Measurements from ENCODE around the gene B4GALT5.

The B4GALT5 gene

GRCh38 chr20:49750611-49751396 is 37.1 kb upstream of the B4GALT5 start:
- H3K36me3 ChIP-seq (ENCODE audit: control insufficient read depth in 1 of 2, insufficient read depth in 2 of 2, low read depth in 1 of 2, low read length in 2 of 2) = no peaks in the 10 kb centered on the region
- 89% methylated on average over 12 of the region's 12 CpGs for WGBS

GRCh38 chr20:49749625-49750024 is 35.9 kb upstream of the B4GALT5 start:
- H3K4me3 ChIP-seq (ENCODE audit: insufficient read depth in 1 of 2, low read depth in 1 of 2, low read length in 2 of 2) = no peak overlapping the region
- no peaks in the 10 kb centered on the region for H3K9me3 ChIP-seq (ENCODE audit: control insufficient read depth, low read length)
- no peak overlapping the region for H3K4me2 ChIP-seq (ENCODE audit: low read length, poor library complexity, severe bottlenecking)
- no peak overlapping the region for H2BK15ac ChIP-seq (ENCODE audit: low read depth, poor library complexity, severe bottlenecking)
- no peak overlapping the region for H2BK5ac ChIP-seq (ENCODE audit: low read depth, low read length, poor library complexity, severe bottlenecking)
- H3K4me1 ChIP-seq (ENCODE audit: control insufficient read depth, insufficient read depth, low read depth, low read length) = peaks cover 2% of the 10 kb centered on the region
- no peaks in the 10 kb centered on the region for H3K79me1 ChIP-seq (replicated peaks; ENCODE audit: low read length, poor library complexity, severe bottlenecking)
- no peak overlapping the region for H4K91ac ChIP-seq (ENCODE audit: low read length)
- no peak overlapping the region for H2BK120ac ChIP-seq (ENCODE audit: low read depth, low read length)
- H4K8ac ChIP-seq (ENCODE audit: low read length) = no peak overlapping the region
- H3K4ac ChIP-seq (ENCODE audit: low read depth in 1 of 2, low read length in 2 of 2) = no peak overlapping the region
- H3K9ac ChIP-seq (ENCODE audit: low read length) = no peak overlapping the region
- no peak overlapping the region for H3K27ac ChIP-seq (ENCODE audit: low read length, poor library complexity, severe bottlenecking)
- H3K23ac ChIP-seq (ENCODE audit: low read length in 2 of 2) = no peak overlapping the region
- H3K18ac ChIP-seq (ENCODE audit: low read depth in 1 of 2, low read length in 2 of 2) = no peak overlapping the region
- no peak overlapping the region for H2AFZ ChIP-seq (ENCODE audit: low read depth, low read length)
- no peak for DNase-seq
- no peaks in the 10 kb centered on the region for H3K36me3 ChIP-seq (ENCODE audit: control insufficient read depth in 1 of 2, insufficient read depth in 2 of 2, low read depth in 1 of 2, low read length in 2 of 2)
- H2BK12ac ChIP-seq (ENCODE audit: low read length in 2 of 2) = no peak overlapping the region
- H2AK5ac ChIP-seq (ENCODE audit: low read length, severe bottlenecking) = no peak overlapping the region
- peaks cover 0 to 9% of the 10 kb centered on the region in 2 experiments for H3K27me3 ChIP-seq (ENCODE audit: control insufficient read depth in 1 of 2, insufficient read depth in 1 of 2, low read length in 2 of 2)
- H3K14ac ChIP-seq (ENCODE audit: low read length in 2 of 2) = no peak overlapping the region
- no CpG with 5 or more reads among the region's 1 CpG for WGBS

More at GRCh38 chr20:49750611-49751396, 37.1 kb upstream of the B4GALT5 start:
- Histone ChIP-seq H2BK5ac (ENCODE audit: low read depth, low read length, poor library complexity, severe bottlenecking) (no peak overlapping the region), H3K18ac (ENCODE audit: low read depth in 1 of 2, low read length in 2 of 2) (no peak overlapping the region), H4K8ac (ENCODE audit: low read length) (no peak overlapping the region), H3K4me2 (ENCODE audit: low read length, poor library complexity, severe bottlenecking) (no peak overlapping the region), H3K23ac (ENCODE audit: low read length in 2 of 2) (no peak overlapping the region), H3K14ac (ENCODE audit: low read length in 2 of 2) (peak overlapping the region in 1 of 2 experiments; percentile 62), H3K4ac (ENCODE audit: low read depth in 1 of 2, low read length in 2 of 2) (no peak overlapping the region), H3K27me3 (ENCODE audit: control insufficient read depth in 1 of 2, insufficient read depth in 1 of 2, low read length in 2 of 2) (peaks cover 0 to 9% of the 10 kb centered on the region in 2 experiments), H2AK5ac (ENCODE audit: low read length, severe bottlenecking) (no peak overlapping the region), H3K27ac (ENCODE audit: low read length, poor library complexity, severe bottlenecking) (no peak overlapping the region), H3K4me3 (ENCODE audit: insufficient read depth in 1 of 2, low read depth in 1 of 2, low read length in 2 of 2) (no peak overlapping the region), H4K91ac (ENCODE audit: low read length) (no peak overlapping the region), H2BK12ac (ENCODE audit: low read length in 2 of 2) (no peak overlapping the region), H2AFZ (ENCODE audit: low read depth, low read length) (no peak overlapping the region), H3K9me3 (ENCODE audit: control insufficient read depth, low read length) (no peaks in the 10 kb centered on the region), H2BK15ac (ENCODE audit: low read depth, poor library complexity, severe bottlenecking) (no peak overlapping the region), H3K79me1 (replicated peaks; ENCODE audit: low read length, poor library complexity, severe bottlenecking) (no peaks in the 10 kb centered on the region), H3K4me1 (ENCODE audit: control insufficient read depth, insufficient read depth, low read depth, low read length) (peaks cover 2% of the 10 kb centered on the region), H3K9ac (ENCODE audit: low read length) (no peak overlapping the region), H2BK120ac (ENCODE audit: low read depth, low read length) (no peak overlapping the region)
- DNase-seq = no peak

DNA sequence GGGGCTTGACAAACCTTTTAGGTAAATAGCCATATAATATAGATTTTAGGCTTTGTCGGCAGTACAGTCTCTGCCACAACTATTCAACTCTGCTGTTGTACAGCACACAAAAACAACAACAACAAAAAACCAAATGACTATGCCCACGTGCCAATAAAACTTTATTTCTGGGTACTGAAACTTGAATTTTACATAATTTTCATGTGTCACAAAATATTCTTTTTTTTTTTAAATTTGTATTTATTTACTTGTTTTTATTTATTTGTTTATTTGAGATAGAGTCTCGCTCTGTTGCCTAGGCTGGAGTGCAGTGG is 34.8 kb upstream of the B4GALT5 start:
- H3K18ac ChIP-seq (ENCODE audit: low read depth in 1 of 2, low read length in 2 of 2) = no peak overlapping the region
- peaks cover 0 to 4% of the 10 kb centered on the region in 2 experiments for H3K27me3 ChIP-seq (ENCODE audit: control insufficient read depth in 1 of 2, insufficient read depth in 1 of 2, low read length in 2 of 2)
- H3K79me1 ChIP-seq (replicated peaks; ENCODE audit: low read length, poor library complexity, severe bottlenecking) = no peaks in the 10 kb centered on the region
- H2BK120ac ChIP-seq (ENCODE audit: low read depth, low read length) = no peak overlapping the region
- no peak overlapping the region for H2AFZ ChIP-seq (ENCODE audit: low read depth, low read length)
- H2AK5ac ChIP-seq (ENCODE audit: low read length, severe bottlenecking) = no peak overlapping the region
- H3K4me1 ChIP-seq (ENCODE audit: control insufficient read depth, insufficient read depth, low read depth, low read length) = peaks cover 2% of the 10 kb centered on the region
- H3K4me3 ChIP-seq (ENCODE audit: insufficient read depth in 1 of 2, low read depth in 1 of 2, low read length in 2 of 2) = no peak overlapping the region
- WGBS = 98% methylated on average over 2 of the region's 3 CpGs
- DNase-seq = no peak
- no peak overlapping the region for H3K23ac ChIP-seq (ENCODE audit: low read length in 2 of 2)
- no peaks in the 10 kb centered on the region for H3K9me3 ChIP-seq (ENCODE audit: control insufficient read depth, low read length)
- no peak overlapping the region for H3K14ac ChIP-seq (ENCODE audit: low read length in 2 of 2)
- H2BK15ac ChIP-seq (ENCODE audit: low read depth, poor library complexity, severe bottlenecking) = no peak overlapping the region
- H4K91ac ChIP-seq (ENCODE audit: low read length) = no peak overlapping the region
- H3K9ac ChIP-seq (ENCODE audit: low read length) = peak overlapping the region; percentile 70
- H2BK12ac ChIP-seq (ENCODE audit: low read length in 2 of 2) = no peak overlapping the region
- H2BK5ac ChIP-seq (ENCODE audit: low read depth, low read length, poor library complexity, severe bottlenecking) = no peak overlapping the region
- H3K27ac ChIP-seq (ENCODE audit: low read length, poor library complexity, severe bottlenecking) = no peak overlapping the region
- no peak overlapping the region for H3K4ac ChIP-seq (ENCODE audit: low read depth in 1 of 2, low read length in 2 of 2)
- H3K4me2 ChIP-seq (ENCODE audit: low read length, poor library complexity, severe bottlenecking) = no peak overlapping the region
- no peaks in the 10 kb centered on the region for H3K36me3 ChIP-seq (ENCODE audit: control insufficient read depth in 1 of 2, insufficient read depth in 2 of 2, low read depth in 1 of 2, low read length in 2 of 2)
- no peak overlapping the region for H4K8ac ChIP-seq (ENCODE audit: low read length)

DNA sequence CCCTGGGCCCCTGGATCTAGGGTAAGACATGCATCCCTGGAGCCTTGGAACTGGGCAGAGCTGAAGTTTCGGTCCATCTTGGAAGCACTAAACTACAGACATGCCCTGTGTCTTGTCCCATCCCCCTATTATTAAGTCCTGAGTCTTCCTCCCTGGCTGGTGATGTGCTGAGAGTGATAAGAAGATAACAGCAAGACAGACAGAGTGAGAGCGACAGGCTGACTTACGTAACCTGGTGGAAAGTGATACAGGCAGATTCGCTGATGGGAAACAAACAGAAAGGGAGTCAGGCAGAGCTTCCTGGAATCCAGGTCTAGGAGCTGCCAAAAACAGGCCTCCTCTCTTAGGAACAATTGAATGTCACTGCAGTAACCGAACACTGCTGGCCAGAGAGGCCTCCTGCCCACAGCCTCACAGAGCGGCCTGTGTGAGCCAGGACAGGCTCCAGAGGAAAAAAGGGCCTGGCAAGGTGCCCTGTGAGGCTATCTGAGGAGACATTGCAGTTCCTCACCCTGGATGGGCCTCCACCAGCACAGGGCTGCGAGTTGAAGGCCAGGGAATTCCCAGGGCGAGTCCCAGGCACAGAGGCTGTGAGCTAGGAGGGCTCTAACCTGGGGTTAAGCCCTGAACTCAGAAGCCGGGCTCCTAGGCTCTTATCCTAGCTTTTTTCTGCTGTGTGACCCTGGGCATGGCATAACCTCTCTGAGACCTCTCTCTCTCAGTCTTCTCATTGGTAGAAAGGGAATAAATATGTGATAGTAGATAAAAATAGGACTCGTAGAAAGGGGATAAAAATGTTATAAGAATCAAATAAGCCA is 34.2 kb upstream of the B4GALT5 start:
- no peak overlapping the region for H4K8ac ChIP-seq (ENCODE audit: low read length)
- no peak overlapping the region for H2BK120ac ChIP-seq (ENCODE audit: low read depth, low read length)
- DNase-seq = peak; percentile 37
- WGBS = 82% methylated on average over 10 of the region's 10 CpGs
- H2BK15ac ChIP-seq (ENCODE audit: low read depth, poor library complexity, severe bottlenecking) = no peak overlapping the region
- peaks cover 2% of the 10 kb centered on the region for H3K4me1 ChIP-seq (ENCODE audit: control insufficient read depth, insufficient read depth, low read depth, low read length)
- no peaks in the 10 kb centered on the region for H3K36me3 ChIP-seq (ENCODE audit: control insufficient read depth in 1 of 2, insufficient read depth in 2 of 2, low read depth in 1 of 2, low read length in 2 of 2)
- no peak overlapping the region for H3K27ac ChIP-seq (ENCODE audit: low read length, poor library complexity, severe bottlenecking)
- no peak overlapping the region for H4K91ac ChIP-seq (ENCODE audit: low read length)
- peaks cover 0 to 4% of the 10 kb centered on the region in 2 experiments for H3K27me3 ChIP-seq (ENCODE audit: control insufficient read depth in 1 of 2, insufficient read depth in 1 of 2, low read length in 2 of 2)
- H2BK5ac ChIP-seq (ENCODE audit: low read depth, low read length, poor library complexity, severe bottlenecking) = no peak overlapping the region
- no peak overlapping the region for H3K4me3 ChIP-seq (ENCODE audit: insufficient read depth in 1 of 2, low read depth in 1 of 2, low read length in 2 of 2)
- no peaks in the 10 kb centered on the region for H3K79me1 ChIP-seq (replicated peaks; ENCODE audit: low read length, poor library complexity, severe bottlenecking)
- H3K4me2 ChIP-seq (ENCODE audit: low read length, poor library complexity, severe bottlenecking) = no peak overlapping the region
- peak overlapping the region; percentile 73 for H2AFZ ChIP-seq (ENCODE audit: low read depth, low read length)
- no peak overlapping the region for H2AK5ac ChIP-seq (ENCODE audit: low read length, severe bottlenecking)
- H3K4ac ChIP-seq (ENCODE audit: low read depth in 1 of 2, low read length in 2 of 2) = peak overlapping the region in 1 of 2 experiments; percentile 32
- peak overlapping the region; percentile 48 to 61 for H3K18ac ChIP-seq (ENCODE audit: low read depth in 1 of 2, low read length in 2 of 2)
- H3K9me3 ChIP-seq (ENCODE audit: control insufficient read depth, low read length) = no peaks in the 10 kb centered on the region
- peak overlapping the region; percentile 70 for H3K9ac ChIP-seq (ENCODE audit: low read length)
- no peak overlapping the region for H3K23ac ChIP-seq (ENCODE audit: low read length in 2 of 2)
- peak overlapping the region in 1 of 2 experiments; percentile 63 for H3K14ac ChIP-seq (ENCODE audit: low read length in 2 of 2)
- H2BK12ac ChIP-seq (ENCODE audit: low read length in 2 of 2) = peak overlapping the region in 1 of 2 experiments; percentile 67

Data from mesenchymal stem cell (in vitro differentiated cells and primary cell).